Stimulated activated CD8-positive, alpha-beta memory T cell treated with anti-CD3 and anti-CD28 coated beads, Interleukin-7, amount 100 ng/mL, for 1 hour (primary cell): ENCODE measurements around the gene AFMID.

ENCODE experiments used
- DNase-seq, 2 donors: peaks; one replicate each; pipeline ENCODE4 v3.0.0-alpha.2; 2020; ENCODE audit warnings: low read depth in 2 of 2

The AFMID gene

GRCh38 chr17:78255029-78255656 lies 68.0 kb downstream of the AFMID start:
- DNase-seq, result no peak

GRCh38 chr17:78255953-78256706 lies 69.0 kb downstream of the AFMID start:
- no peak for DNase-seq

- DNase-seq, result no peak
Measured at GRCh38 chr17:78256707-78257591, 69.8 kb downstream of the AFMID start.
